Hindlimb muscle (tissue), 1 donor: ENCODE measurements around the gene ETF1. TPM values are rescaled to one million over a fixed set of nuclear protein-coding genes. Genes with fewer than 3 reads are reported as not detected.
"Not testable (repeated sequence)": the region's sequence is repeated elsewhere in the genome, so short reads cannot be mapped to it uniquely, and the experiment has no call there.

ENCODE experiments used
- DNase-seq: peaks from one replicate; pipeline ENCODE4 v3.0.0-alpha.2; 2013
- polyA plus RNA-seq: library from polyadenylated mRNA; unstranded; fragments of 120-200 nt; gene quantifications from one replicate; pipeline ENCODE4 v1.2.1, GENCODE V29; 2013; ENCODE audit not compliant: insufficient read length

ETF1 gene
- polyA plus RNA-seq, 1 donor: 39.6 TPM

GRCh38 chr5:138528744-138529469 is 14.1 kb downstream of the ETF1 start:
- no peak for DNase-seq

- DNase-seq: no peak
Measured at GRCh38 chr5:138528208-138528607, 14.8 kb downstream of the ETF1 start.

- DNase-seq: no peak
Measured at GRCh38 chr5:138527170-138527569, 15.9 kb downstream of the ETF1 start.

- no peak for DNase-seq
Measured at GRCh38 chr5:138523406-138523805, 19.6 kb downstream of the ETF1 start.

GRCh38 chr5:138520971-138521370 is 22.1 kb downstream of the ETF1 start:
- DNase-seq: no peak

GRCh38 chr5:138517437-138517836 is 25.6 kb downstream of the ETF1 start:
- DNase-seq: no peak

GRCh38 chr5:138515556-138516245 is 27.3 kb downstream of the ETF1 start:
- no peak for DNase-seq

GRCh38 chr5:138514021-138514420 is 29.0 kb downstream of the ETF1 start:
- no peak for DNase-seq

- DNase-seq: no peak
Measured at GRCh38 chr5:138508958-138509357, 34.1 kb downstream of the ETF1 start.

GRCh38 chr5:138507485-138507884 is 35.6 kb downstream of the ETF1 start:
- DNase-seq: not testable (repeated sequence)

- no peak for DNase-seq
Measured at GRCh38 chr5:138506370-138507306, 36.4 kb downstream of the ETF1 start.

GRCh38 chr5:138504799-138505198 is 38.2 kb downstream of the ETF1 start:
- DNase-seq: no peak

GRCh38 chr5:138503487-138504270 is 39.4 kb downstream of the ETF1 start:
- DNase-seq: peak; percentile 71

- DNase-seq: no peak
Measured at GRCh38 chr5:138502521-138502920, 40.5 kb downstream of the ETF1 start.

GRCh38 chr5:138502121-138502520 is 40.9 kb downstream of the ETF1 start:
- no peak for DNase-seq

GRCh38 chr5:138498376-138498775 is 44.7 kb downstream of the ETF1 start:
- no peak for DNase-seq

GRCh38 chr5:138495351-138495750 is 47.7 kb downstream of the ETF1 start:
- no peak for DNase-seq

GRCh38 chr5:138492560-138493045 is 50.4 kb downstream of the ETF1 start:
- no peak for DNase-seq

GRCh38 chr5:138491669-138492559 is 51.1 kb downstream of the ETF1 start:
- DNase-seq: peak; percentile 95

GRCh38 chr5:138491284-138491648 is 51.8 kb downstream of the ETF1 start:
- no peak for DNase-seq

- no peak for DNase-seq
Measured at GRCh38 chr5:138490648-138491283, 52.3 kb downstream of the ETF1 start.
